C4-2B (cell line): ENCODE results near the gene ACER2.

ENCODE experiments used
- CTCF ChIP-seq: fragments of 450-650 bp; conservative IDR thresholded peaks from 2 replicates; pipeline ENCODE4 v1.5.1; 2017; ENCODE audit warnings: mild to moderate bottlenecking
- ZFX ChIP-seq: fragments of 450-650 bp; IDR thresholded peaks from 2 replicates; pipeline ENCODE4 v1.6.1; 2017

DNA sequence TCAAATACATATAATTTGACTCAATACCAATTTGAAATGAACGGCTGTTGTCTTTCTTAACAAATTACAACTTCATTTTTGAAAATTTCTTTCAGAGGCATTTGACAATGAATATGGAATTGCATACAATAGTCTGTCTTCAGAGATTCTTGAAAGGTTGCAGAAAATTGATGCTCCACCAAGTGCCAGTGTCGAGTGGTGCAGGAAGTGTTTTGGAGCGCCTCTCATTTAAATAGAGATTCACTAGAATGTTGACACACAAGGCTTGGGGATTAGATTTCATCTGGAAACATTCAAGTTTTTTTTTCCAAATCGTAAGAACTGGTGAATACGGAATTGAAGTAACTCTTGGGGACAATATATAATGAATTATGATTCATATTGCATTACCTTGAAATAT, 36.9 kb upstream of the ACER2 start:
- TF ChIP-seq CTCF (peak; percentile 40), ZFX (no peak)
